Measurements from ENCODE around the gene GNAI3.

GRCh38 chr1:109618661-109619575, 70.5 kb downstream of the GNAI3 start:
- TF ChIP-seq, protein P1, sequence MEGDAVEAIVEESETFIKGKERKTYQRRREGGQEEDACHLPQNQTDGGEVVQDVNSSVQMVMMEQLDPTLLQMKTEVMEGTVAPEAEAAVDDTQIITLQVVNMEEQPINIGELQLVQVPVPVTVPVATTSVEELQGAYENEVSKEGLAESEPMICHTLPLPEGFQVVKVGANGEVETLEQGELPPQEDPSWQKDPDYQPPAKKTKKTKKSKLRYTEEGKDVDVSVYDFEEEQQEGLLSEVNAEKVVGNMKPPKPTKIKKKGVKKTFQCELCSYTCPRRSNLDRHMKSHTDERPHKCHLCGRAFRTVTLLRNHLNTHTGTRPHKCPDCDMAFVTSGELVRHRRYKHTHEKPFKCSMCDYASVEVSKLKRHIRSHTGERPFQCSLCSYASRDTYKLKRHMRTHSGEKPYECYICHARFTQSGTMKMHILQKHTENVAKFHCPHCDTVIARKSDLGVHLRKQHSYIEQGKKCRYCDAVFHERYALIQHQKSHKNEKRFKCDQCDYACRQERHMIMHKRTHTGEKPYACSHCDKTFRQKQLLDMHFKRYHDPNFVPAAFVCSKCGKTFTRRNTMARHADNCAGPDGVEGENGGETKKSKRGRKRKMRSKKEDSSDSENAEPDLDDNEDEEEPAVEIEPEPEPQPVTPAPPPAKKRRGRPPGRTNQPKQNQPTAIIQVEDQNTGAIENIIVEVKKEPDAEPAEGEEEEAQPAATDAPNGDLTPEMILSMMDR (IDR thresholded peaks at IDR 0.05), result no peak
- TF ChIP-seq POLR2A (IDR thresholded peaks at IDR 0.05), result no peak
